NCI-H1048 (cell line): ENCODE data around the gene EIF1AD.
A peak's percentile ranks its signal among the peaks of the same experiment; 100 is the strongest.
"Not testable (repeated sequence)": the region's sequence is repeated elsewhere in the genome, so short reads cannot be mapped to it uniquely, and the experiment has no call there.

ENCODE experiments used
- DNase-seq: peaks from one replicate; lab custom pipeline; 2025; lab: John Stamatoyannopoulos, UW

Gene EIF1AD, protein sequence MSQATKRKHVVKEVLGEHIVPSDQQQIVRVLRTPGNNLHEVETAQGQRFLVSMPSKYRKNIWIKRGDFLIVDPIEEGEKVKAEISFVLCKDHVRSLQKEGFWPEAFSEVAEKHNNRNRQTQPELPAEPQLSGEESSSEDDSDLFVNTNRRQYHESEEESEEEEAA

DNA sequence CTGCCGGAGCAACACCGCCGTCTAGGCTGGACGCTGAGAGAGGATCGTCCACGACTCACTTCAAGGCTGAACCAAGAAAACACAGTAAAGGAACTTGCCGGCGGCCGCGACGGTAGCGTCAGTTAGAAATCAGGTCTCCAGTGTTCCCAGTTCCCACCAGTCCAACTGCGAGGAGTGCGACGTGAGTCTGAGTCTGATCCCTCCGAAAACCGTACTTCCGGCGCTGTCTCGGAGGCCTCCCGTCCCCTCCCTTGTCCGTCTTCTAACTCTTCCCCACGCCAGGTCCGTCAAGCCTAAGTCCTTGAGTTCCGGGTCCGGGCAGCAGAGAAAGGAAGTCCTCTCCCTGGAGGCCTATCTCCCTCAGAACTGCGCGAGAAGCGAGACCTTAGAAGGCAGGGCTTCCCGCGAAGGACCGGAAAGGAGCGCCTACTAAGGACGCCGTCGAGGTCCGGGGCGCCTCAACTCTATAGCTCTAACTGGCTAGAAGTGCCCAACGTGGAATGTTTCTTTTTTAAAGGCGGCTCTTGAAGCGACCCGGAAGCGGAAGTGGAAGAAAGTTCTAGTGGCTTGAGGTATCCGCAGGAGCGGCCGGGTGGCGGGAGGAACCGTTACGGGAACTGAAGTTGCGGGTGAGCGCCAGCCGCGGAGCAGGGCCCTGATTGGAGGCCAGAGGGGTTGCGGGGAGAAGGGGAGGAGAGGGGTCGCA is at the start of gene EIF1AD, which contains the start of gene BANF1:
EIF1AD (minus strand) TSS at position 216 of the 706 bp plus-strand sequence. CDS start 1,768 bp downstream, outside the sequence.
BANF1 (plus strand) TSS at position 562 of the 706 bp plus-strand sequence. CDS start 748 bp downstream, outside the sequence.
- peak; percentile 93 for DNase-seq

DNA sequence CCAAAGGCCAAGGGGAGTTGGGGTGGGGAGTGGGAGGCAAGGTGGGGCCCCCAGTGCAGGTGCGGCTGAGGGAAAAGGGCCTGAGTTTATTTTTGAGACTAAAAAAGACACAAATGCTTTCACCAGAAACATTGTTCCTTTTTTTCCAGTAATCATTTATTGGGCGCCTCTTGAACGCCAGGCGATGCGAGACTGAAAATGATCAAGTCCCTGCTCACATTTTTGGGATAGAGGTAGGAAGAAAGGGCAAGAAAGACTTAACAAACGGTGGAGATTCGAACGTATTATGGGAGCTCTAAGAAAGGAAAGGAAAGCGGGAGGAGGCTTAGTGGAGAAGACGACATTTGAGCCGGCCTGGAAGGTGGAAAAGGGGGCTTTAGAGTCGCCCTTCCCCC is 49.4 kb upstream of the EIF1AD start:
- DNase-seq: no peak

DNA sequence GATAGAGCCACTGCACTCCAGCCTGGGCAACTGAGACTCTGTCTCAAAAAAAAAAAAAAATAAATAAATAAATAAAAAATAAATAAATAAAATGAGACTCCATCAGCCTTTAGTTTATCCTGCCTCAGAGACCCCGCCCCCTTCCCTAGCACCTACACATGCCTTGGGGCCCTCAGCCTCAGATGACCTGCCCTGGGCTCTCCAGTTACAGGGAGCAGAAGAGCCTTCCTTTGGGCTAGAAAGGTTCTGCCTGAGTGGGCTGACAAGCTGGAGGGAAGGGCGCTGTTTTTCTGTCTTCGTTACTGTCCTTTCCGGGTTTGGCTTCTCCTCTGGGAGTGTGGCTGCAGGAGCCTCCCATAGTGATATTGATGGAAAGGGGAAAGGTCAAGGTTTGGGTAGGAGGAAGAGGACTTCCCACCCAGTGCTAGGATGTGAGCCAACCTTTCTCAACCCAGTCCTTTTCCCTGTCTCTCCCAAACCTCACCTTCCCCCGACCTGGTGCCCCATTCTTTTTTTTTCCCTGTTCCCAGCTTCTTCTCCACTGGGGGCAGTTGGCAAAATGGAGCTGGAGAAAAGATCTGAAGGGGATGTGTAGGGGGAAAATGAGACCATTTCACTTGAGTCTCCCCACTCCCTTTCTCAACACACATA is 48.7 kb upstream of the EIF1AD start:
- DNase-seq: no peak

DNA sequence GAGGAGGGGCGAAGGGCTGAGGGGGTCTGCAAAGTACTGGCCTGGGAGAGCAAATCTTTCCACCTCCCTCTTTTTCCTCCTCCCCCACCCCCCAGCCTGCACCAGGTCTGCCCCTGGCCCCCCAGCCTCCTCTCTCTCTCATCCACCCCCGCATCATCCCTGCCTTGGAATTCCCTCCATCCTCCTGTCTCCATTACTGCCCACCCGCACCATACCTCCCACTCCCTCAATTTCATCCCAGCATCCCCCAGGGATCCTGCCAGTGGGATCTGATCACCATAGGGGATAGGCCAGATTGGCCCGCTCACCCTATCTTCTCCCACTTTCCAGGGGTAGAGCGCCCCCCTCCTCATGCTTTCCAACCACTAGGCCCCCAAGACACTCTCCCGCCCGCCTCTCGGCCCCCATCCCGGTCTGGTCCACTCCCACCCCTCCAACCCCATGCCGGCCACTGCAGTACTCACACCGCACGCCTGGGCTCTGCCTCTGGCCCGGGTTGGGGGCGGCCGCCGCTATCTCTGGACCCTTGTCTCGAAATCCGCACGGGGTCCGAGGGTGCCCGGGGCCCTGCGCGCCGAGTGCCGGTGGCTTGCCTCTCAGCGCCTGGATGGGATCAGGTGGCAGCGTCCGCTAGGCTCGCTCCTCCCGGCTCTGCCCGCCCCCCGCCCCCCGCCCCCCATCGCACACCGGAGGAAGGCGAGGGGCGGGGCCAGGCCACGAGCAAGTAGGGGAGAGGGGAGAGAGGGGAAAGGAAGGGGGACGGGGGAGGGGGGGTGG is 46.8 kb upstream of the EIF1AD start, which contains the start of gene GAL3ST3:
GAL3ST3 (minus strand) TSS at position 615 of the 777 bp plus-strand sequence. CDS start 3,746 bp downstream, outside the sequence.
- no peak for DNase-seq

DNA sequence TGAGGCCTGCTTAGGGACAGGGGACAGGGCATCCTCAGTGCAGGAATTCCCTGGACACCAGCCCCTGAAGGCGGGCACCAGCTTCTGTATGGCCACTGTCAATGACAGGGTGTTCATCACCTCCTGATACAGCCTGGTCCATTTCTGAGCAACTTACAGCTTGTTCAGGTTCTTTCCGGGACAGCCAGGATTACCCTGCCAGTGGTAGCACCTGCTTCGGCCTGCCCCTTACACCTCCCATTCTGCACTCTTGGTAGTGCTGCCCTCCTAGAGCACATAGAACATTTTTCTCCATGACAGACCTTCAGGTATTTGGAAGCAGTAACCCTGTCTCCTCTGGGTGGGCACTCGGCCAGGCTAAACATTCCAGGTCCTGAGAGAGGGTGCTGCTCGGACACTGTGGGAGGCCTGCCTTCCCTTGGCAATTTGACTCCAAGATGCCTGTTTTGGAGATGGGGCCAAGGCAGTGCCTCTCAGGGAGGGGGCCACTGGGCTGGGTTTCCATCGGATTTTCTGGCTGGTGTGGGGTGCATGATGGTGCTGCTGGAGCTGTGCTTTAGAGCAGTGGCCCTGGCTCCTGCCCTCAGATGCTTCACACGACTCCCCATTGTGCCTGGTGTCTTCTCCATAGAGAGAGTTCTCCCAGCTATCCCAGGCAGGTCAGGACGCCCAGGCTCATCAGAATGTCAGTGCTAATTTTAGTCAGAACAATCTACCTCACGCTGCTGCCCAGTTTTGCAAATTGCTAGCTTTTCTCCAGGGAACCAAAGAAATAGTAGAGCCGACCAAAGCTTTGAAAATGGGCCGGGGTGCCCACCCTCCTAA is 45.8 kb upstream of the EIF1AD start:
- no peak for DNase-seq

DNA sequence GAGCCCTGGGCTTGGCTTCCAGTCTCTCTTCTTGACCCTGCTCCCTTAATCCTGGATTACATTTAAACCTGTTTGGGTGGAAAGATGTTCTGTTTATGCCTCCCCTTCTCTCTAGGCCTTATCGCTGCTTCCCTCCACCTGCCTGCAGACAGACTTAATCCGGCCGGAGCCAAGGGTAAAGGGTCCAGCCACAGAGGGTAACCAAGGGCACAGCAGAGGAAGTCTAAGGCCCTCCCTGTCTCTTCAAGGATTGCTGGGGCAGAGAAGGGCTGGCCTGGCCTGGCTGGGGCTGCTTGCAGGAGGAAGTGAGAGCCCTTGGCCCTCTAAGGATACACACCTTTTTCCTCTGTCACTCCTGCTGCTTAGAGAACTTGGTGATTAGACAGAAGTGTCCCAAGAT is 44.9 kb upstream of the EIF1AD start:
- no peak for DNase-seq

DNA sequence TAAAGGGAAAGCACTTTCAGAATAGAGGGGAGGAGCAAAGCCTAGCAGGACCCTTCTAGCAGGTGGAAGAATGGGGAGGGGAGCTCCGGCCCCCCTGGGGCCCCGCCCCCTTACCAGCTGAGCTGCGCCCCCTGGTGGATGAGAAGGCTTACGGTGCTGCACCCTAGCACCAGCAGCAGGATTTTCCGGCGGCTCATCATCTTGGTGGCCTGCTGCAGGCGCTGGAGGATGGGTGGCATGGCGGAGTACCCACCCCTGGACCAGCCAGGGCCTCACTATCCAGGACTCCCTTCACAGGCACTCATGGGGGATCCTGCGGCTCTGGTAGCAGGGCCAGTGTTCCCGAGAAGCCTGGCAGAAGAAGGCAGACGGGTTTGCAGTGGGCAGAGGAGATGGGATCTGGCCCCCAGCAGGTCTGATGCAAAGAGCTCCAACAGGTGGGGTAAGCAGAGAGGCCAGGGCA is 43.3 kb upstream of the EIF1AD start:
- peak; percentile 56 for DNase-seq

DNA sequence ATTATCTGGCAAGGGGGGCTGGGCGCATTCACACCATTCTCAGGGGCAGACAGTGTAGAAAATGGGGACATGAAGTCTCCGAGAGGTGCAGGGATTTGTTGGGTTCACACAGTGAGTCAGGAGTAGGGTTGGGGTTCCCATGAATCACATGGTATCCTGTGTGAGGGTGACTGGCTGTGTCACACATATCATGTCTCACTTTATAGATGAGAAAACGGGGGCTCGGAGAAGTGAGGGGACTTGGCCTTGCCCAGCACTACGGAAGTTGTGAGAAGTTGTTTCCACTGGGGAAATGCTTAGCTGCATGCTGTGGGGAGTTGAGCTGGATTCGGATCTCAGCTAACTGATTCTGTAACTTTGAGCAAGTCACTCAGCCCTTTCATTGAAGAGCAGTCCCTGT is 42.8 kb upstream of the EIF1AD start:
- DNase-seq: no peak

DNA sequence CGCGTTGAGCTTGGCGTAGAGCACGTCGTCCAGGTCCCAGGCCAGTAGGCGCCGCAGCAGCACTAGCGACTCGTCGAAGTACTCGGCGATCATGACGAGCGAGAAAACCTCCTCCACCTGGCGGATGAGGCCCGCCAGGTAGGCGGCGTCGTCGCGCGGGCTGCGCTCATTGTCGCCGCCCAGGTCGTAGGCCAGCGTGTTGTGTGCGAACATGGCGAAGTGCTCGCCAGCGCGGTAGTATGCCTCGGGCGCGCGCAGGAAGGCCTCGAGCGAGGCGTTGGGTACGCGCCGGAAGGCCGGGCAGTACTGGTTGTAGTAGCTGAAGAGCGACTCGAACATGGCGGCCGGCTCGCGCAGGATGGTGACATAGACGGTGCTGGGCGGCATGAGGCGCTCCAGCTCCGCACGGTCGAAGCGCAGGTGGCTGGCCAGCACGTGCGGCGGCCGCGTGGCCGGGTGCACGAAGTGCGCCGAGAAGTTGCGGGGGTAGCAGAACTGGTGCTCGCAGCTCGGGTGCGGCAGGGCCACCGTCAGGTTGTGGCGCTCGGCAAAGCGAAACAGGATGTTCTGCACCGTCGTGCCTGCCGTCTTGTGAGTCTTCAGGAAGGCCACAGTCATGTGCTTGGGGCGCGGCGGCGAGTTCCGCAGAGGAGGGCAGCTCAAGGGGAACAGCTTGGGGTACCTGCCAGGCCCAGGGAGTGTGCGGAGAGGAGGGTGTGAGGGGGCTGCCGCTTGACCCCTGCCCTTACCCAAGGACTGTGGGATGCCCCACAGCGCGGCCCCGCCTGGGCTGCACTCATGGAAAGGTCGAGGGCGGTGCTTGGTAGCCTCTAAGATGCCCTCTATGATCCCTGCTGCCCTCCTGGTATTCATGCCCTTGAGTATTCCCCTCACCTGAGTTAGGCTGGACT is 41.3 kb upstream of the EIF1AD start:
- DNase-seq: no peak

DNA sequence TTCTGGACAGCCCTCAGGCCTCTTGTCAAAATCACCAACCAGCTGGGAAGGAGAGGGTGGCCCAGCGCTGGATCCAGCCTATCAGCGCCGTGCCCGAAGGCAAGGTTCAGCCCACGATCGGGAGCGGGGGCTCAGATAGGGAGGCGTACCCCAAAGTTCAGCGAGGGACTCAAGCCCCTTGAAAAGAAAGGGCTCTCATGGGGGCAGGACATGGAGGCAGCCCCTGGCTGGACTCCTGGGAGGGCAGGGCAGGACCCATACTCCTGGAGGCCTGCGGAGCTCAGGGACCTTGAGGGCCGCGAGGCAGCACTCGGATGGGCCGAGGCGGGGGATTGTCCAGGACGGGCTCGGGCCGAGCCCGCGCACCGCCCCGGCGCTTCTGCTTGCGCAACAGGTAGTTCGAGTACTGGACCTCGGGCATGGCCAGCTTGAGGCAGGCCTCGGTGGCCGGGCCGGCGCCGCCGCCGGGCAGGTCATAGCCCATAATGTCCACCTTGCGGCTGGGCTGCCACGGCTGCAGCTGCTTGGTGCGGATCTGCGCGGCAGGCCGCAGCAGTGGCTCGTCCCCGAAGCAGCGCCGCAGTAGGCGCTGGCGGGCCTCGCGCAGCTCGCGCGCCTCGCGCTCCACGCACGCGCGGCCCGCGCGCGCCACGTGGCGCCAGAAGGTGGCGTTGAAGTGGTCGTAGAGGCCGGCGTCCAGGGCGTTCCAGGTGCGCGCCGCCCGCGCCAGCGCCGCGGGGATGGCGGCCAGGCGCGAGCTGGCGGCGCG is 40.5 kb upstream of the EIF1AD start:
- no peak for DNase-seq

DNA sequence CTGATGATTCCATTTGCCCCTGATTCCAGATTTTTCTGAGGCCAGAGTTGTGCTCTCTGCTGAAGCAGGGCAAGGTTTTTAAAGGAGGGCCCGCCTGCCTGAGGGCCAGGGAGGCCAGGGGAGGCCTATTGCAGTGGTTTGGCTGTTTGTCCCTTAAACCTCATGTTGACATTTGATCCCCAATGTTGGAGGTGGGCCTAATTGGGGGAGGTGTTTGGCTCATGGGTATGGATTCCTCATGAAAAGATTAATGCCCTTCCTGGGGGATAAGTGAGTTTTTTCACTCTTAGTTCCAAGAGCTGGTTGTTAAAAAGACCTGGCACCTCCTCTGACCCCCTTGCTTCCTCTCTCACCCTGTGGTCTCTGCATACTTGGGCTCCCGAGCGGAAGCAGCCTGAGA is 37.8 kb upstream of the EIF1AD start:
- DNase-seq: no peak

DNA sequence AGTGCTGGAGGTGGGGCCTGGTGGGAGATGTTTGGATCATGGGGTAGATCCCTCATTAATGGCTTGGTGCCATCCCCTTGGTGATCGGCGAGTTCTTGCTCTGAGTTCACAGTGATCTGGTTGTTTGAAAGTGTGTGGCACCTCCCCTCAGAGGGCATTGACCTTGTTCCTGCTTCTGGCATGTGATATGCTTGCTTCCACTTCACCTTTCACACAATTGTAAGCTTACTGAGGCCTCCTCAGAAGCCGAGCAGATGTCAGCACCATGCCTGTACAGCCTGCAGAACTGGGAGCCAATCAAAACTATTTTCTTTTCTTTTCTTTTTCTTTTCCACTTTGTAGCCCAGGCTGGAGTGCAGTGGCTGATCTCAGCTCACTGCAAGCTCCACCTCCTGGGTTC is 35.4 kb upstream of the EIF1AD start:
- no peak for DNase-seq

DNA sequence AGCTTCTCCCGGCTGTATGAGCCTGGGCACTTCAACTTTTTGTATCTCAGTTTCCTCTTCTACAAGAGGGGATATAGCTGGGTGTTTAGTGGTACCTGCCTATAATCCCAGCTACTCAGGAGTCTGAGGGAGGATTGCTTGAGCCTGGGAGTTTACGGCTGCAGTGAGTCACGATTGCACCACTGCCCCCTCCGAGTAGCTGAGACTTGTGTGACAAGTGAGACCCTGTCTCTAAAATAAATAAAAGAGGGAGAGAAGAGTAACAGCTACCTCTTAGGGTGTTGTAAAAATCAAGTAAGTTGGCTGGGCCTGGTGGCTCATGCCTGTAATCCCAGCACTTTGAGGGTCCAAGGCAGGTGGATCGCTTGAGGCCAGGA is 34.4 kb upstream of the EIF1AD start:
- DNase-seq: no peak

DNA sequence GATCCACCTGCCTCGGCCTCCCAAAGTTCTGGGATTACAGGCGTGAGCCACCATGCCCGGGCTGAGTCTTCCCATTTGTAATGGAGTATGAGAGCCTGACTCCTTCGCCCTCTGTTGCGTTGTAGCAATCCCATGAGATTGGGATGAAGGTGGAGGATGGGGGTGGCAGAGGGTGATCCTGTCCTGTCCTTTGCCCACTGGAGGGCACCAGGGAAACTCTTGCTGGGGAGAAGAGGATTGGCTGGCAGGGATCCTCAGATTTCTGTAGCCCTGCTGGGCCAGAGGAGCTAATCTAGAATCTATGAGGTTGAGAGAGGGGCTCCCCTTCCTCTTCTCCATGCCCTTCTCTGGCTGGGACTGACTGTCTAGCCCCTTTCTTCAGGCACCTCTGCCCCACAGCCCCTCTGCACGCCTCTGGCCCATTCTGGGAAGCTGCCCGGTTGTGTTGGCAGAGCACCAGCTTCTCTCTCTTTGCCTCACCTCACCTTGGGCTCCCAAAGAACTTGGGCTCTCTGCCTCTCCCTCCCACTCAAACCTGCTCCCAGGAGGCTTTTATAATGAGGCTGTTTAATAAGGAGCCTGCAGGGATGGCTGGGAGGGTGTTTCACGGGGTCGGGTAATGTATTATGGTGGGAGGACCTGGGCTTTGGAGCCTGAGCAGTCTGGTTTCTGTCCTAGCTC is 33.8 kb upstream of the EIF1AD start:
- DNase-seq: no peak

DNA sequence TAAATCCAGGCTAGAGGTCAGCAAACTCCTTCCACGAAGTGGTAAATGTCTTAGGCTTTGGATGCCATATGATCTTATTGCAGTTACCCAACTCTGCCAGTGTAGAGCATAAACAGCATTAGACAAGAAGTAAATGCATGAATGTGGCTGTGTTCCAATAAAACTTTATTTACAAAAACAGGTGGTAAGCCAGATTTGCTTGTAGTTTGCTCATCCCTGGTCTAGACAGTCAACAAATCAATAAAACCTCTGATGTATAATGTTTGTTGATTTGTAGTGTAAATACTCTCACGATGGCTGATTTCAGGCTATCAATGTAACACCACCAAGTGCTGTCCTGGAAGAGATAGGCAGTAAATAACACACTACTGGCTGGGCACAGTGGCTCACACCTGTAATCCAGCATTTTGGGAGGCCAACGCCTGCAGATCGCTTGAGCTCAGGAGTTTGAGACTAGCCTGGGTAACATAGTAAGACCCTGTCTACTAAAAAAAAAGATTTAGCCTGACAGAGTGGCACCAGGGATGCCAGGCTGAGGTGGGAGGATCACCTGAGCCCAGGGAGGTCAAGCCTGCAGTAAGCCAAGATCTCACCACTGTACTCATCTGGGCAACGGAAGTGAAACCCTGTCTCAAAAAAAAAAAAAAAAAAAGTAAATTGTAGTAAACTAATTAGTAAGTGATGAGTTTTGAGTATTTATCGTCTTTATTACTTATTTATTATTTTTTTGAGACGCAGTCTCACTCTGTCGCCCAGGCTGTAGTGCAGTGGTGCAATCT is 31.2 kb upstream of the EIF1AD start:
- DNase-seq: no peak

DNA sequence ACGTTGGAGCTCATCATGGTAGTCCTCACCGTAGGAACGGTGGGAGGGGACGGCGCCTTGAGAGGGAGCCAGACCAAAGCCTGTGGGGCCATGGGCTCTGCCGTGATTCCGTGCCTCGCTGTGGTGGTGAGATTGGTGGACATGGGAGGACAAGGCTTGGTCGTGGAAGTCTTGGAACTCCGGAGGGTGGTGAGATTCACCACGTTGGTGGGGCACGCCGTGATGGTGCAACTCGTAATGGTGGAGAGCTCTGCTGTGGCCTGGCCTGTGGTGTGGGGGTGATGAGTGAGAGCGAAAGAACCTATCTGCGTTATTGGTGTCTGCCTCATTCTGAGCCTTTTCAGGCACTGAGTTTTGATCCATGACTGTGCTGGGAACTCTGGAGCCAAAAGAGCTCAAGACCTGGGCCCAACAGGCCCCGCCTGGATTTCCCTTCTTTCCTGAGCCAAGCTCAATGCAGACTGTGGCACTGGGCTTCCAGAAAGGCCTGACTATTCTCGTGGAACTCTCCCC is 24.1 kb upstream of the EIF1AD start, which contains the start of gene CATSPER1:
CATSPER1 (minus strand) TSS at position 463 of the 513 bp plus-strand sequence; CDS start at position 363, 100 bp downstream.
- no peak for DNase-seq

DNA sequence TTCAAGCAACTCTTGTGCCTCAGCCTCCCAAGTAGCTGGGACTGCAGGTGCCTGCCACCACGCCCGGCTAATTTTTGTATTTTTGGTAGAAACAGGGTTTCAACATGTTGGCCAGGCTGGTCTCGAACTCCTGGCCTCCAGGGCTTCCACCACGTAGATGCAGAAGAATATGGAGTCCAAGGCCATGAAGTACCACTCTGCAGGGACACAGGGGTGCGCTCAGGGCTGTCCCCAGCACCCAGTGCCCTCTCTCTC is 21.2 kb upstream of the EIF1AD start:
- not testable (repeated sequence) for DNase-seq
